HEK293 (cell line): Measurements from ENCODE around the gene LUC7L.
A peak's percentile ranks its signal among the peaks of the same experiment; 100 is the strongest.
"Not testable (repeated sequence)": the region's sequence is repeated elsewhere in the genome, so short reads cannot be mapped to it uniquely, and the experiment has no call there.

Experiments
- CTCF ChIA-PET: fragments of 350-600 bp; formaldehyde crosslinking; extraction: SDS; loops from one replicate; lab custom pipeline; 2021; ENCODE audit warnings: antibody characterized with exemption; lab: Yijun Ruan, JAX
- POLR2A ChIA-PET: fragments of 300-600 bp; formaldehyde crosslinking; extraction: SDS; loops from one replicate; lab custom pipeline; 2020; ENCODE audit warnings: antibody characterized with exemption, inconsistent platforms; lab: Yijun Ruan, JAX
- H3K27ac ChIP-seq: fragments of 200-500 bp; sonication (Bioruptor generic); 2 replicates; pipeline ENCODE4 v1.5.1; 2014; ENCODE audit warnings: low read depth, low read length, control low read depth, inconsistent platforms; ENCODE audit errors: extremely low read depth
- H3K36me3 ChIP-seq, 2 experiments: fragments of 200-500 bp in 1 of 2; sonication (Bioruptor generic) in 1 of 2; 1 replicate in 1 of 2; 2 replicates in 1 of 2; pipeline ENCODE4 v1.5.1; 2014 to 2017; ENCODE audit warnings: inconsistent platforms in 2 of 2, low read length in 2 of 2; ENCODE audit not compliant: control insufficient read depth in 2 of 2, insufficient read depth in 1 of 2
- H3K4me1 ChIP-seq: fragments of 200-500 bp; sonication (Bioruptor generic); 2 replicates; pipeline ENCODE4 v1.5.1; 2014; ENCODE audit warnings: mild to moderate bottlenecking, low read length, inconsistent platforms; ENCODE audit not compliant: control insufficient read depth, insufficient read depth
- H3K4me3 ChIP-seq: 2 replicates; pipeline ENCODE4 v1.5.1; 2011; ENCODE audit warnings: low read depth, mild to moderate bottlenecking, control low read depth, low read length, moderate library complexity
- H3K9me3 ChIP-seq: fragments of 200-500 bp; sonication (Bioruptor generic); 2 replicates; pipeline ENCODE4 v1.5.1; 2014; ENCODE audit warnings: low read depth, low read length, inconsistent platforms; ENCODE audit not compliant: control insufficient read depth, insufficient read depth
- EGR2 ChIP-seq: fragments of 450-650 bp; formaldehyde crosslinking; IDR thresholded peaks from 2 replicates; pipeline ENCODE4 v1.5.1; 2016; ENCODE audit warnings: low read depth, missing biosample characterization, missing genetic modification characterization
- GLIS1 ChIP-seq: fragments of 450-650 bp; formaldehyde crosslinking; IDR thresholded peaks from 2 replicates; pipeline ENCODE4 v1.5.1; 2016; ENCODE audit warnings: missing biosample characterization, missing genetic modification characterization
- HOXD13 ChIP-seq: sonication (generic); formaldehyde crosslinking; IDR thresholded peaks from 2 replicates; pipeline ENCODE4 v1.8.0; 2022; ENCODE audit warnings: missing genetic modification reagents, borderline replicate concordance
- KLF9 ChIP-seq: fragments of 450-650 bp; formaldehyde crosslinking; IDR thresholded peaks from 2 replicates; pipeline ENCODE4 v1.5.1; 2016; ENCODE audit warnings: missing biosample characterization, missing genetic modification characterization, low read depth
- OSR2 ChIP-seq: fragments of 450-650 bp; formaldehyde crosslinking; IDR thresholded peaks from 2 replicates; pipeline ENCODE4 v1.5.1; 2016; ENCODE audit warnings: missing biosample characterization, missing genetic modification characterization
- REST ChIP-seq: fragments of 450-650 bp; formaldehyde crosslinking; IDR thresholded peaks from 2 replicates; pipeline ENCODE4 v1.5.1; 2016; ENCODE audit warnings: missing biosample characterization, missing genetic modification characterization
- SP7 ChIP-seq: fragments of 450-650 bp; formaldehyde crosslinking; IDR thresholded peaks from 2 replicates; pipeline ENCODE4 v1.5.1; 2016; ENCODE audit warnings: missing biosample characterization, missing genetic modification characterization
- ZFHX2 ChIP-seq: fragments of 450-650 bp; formaldehyde crosslinking; conservative IDR thresholded peaks from 2 replicates; pipeline ENCODE4 v1.5.1; 2016; ENCODE audit warnings: missing biosample characterization, missing genetic modification characterization
- ZNF302 ChIP-seq: fragments of 450-650 bp; formaldehyde crosslinking; IDR thresholded peaks from 2 replicates; pipeline ENCODE4 v1.5.1; 2016; ENCODE audit warnings: missing biosample characterization, missing genetic modification characterization, low read depth
- ZNF341 ChIP-seq: fragments of 450-650 bp; formaldehyde crosslinking; IDR thresholded peaks from 2 replicates; pipeline ENCODE4; 2016; ENCODE audit warnings: low read depth, missing biosample characterization, missing genetic modification characterization
- ZNF350 ChIP-seq: fragments of 450-650 bp; formaldehyde crosslinking; IDR thresholded peaks from 2 replicates; pipeline ENCODE4 v1.5.0; 2017; ENCODE audit warnings: missing biosample characterization, mild to moderate bottlenecking, missing genetic modification characterization
- ZNF768 ChIP-seq: fragments of 450-650 bp; formaldehyde crosslinking; IDR thresholded peaks from 2 replicates; pipeline ENCODE4 v1.5.1; 2018; ENCODE audit warnings: missing biosample characterization, mild to moderate bottlenecking, missing genetic modification characterization

LUC7L gene

GRCh38 chr16:173211-173854 is 55.9 kb downstream of the LUC7L start:
- H3K4me3 ChIP-seq, H3K36me3 ChIP-seq, H3K9me3 ChIP-seq, H3K27ac ChIP-seq, POLR2A ChIA-PET, H3K4me1 ChIP-seq, CTCF ChIA-PET: not testable (repeated sequence)
- TF ChIP-seq ZFHX2 (tag by site-specific recombination) = peak; percentile 25; the same call in 1 of the 2 replicates
- 0 out of 2 replicates have a peak, but pooled peaks have one; percentile 25 for TF ChIP-seq ZNF341 (tag by site-specific recombination)
- TF ChIP-seq, all 188 proteins: peak for 2; not testable (repeated sequence) for 186

DNA sequence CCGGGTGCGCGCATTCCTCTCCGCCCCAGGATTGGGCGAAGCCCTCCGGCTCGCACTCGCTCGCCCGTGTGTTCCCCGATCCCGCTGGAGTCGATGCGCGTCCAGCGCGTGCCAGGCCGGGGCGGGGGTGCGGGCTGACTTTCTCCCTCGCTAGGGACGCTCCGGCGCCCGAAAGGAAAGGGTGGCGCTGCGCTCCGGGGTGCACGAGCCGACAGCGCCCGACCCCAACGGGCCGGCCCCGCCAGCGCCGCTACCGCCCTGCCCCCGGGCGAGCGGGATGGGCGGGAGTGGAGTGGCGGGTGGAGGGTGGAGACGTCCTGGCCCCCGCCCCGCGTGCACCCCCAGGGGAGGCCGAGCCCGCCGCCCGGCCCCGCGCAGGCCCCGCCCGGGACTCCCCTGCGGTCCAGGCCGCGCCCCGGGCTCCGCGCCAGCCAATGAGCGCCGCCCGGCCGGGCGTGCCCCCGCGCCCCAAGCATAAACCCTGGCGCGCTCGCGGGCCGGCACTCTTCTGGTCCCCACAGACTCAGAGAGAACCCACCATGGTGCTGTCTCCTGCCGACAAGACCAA is 56.8 kb downstream of the LUC7L start, which contains the start of gene HBA2:
TSS of gene HBA2 (plus strand) at position 503 of the 568 bp plus-strand sequence. CDS start at position 540, 37 bp downstream.
- H3K9me3 ChIP-seq, H3K27ac ChIP-seq, CTCF ChIA-PET, H3K4me3 ChIP-seq, H3K36me3 ChIP-seq, H3K4me1 ChIP-seq, POLR2A ChIA-PET: not testable (repeated sequence)

DNA sequence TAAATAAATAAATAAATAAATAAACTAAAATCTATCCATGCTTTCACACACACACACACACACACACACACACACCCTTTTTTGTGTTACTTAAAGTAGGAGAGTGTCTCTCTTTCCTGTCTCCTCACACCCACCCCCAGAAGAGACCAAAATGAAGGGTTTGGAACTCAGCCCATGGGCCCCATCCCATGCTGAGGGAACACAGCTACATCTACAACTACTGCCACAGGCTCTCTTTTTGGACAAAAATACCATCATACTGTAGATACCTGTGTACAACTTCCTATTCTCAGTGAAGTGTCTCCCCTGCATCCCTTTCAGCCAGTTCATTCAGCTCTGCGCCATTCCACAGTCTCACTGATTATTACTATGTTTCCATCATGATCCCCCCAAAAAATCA is 58.5 kb downstream of the LUC7L start:
- H3K27ac ChIP-seq = no peak overlapping the region
- TF ChIP-seq ZNF302 = no peak
- no peak for TF ChIP-seq KLF9 (tag by site-specific recombination)
- no peak for TF ChIP-seq ZNF768 (tag by site-specific recombination)
- TF ChIP-seq SP7 (tag by site-specific recombination) = no peak
- TF ChIP-seq HOXD13 (CRISPR knock-in tag) = no peak
- no peak for TF ChIP-seq ZNF350 (tag by site-specific recombination)
- no peak for TF ChIP-seq EGR2 (tag by site-specific recombination)
- TF ChIP-seq, all 188 proteins: peak for 0
- POLR2A ChIA-PET = interaction anchor here (1.0 kb wide), 2 partner anchors 9 to 12 kb away, joined by 5 to 6 read pairs; no protein-coding TSS in a partner anchor
- no peaks in the 10 kb centered on the region for H3K36me3 ChIP-seq
- H3K4me3 ChIP-seq = no peak overlapping the region
- CTCF ChIA-PET = interaction anchor here (0.6 to 1.5 kb wide), 2 partner anchors 53 to 60 kb away, joined by 4 to 5 read pairs; no protein-coding TSS in a partner anchor
- no peaks in the 10 kb centered on the region for H3K9me3 ChIP-seq
- H3K4me1 ChIP-seq = 0 out of 2 replicates have a peak, but pooled peaks cover 2% of the 10 kb centered on the region

- not testable (repeated sequence) for H3K36me3 ChIP-seq, H3K27ac ChIP-seq, H3K4me3 ChIP-seq, H3K9me3 ChIP-seq, H3K4me1 ChIP-seq
- ChIA-PET CTCF (interaction anchor here (1.5 kb wide), 1 partner anchor 52 kb away, joined by 4 read pairs; no protein-coding TSS in a partner anchor), POLR2A (interaction anchor here (1.0 kb wide), 2 partner anchors 9 to 11 kb away, joined by 5 to 6 read pairs; no protein-coding TSS in a partner anchor)
- TF ChIP-seq OSR2 (peak; percentile 48), REST (tag by site-specific recombination) (peak; percentile 88), GLIS1 (peak; percentile 85)
These were observed 59.2 kb downstream of the LUC7L start for GRCh38 chr16:170088-170507.
